ENCODE measurements around the gene STAG1.

Gene STAG1

DNA sequence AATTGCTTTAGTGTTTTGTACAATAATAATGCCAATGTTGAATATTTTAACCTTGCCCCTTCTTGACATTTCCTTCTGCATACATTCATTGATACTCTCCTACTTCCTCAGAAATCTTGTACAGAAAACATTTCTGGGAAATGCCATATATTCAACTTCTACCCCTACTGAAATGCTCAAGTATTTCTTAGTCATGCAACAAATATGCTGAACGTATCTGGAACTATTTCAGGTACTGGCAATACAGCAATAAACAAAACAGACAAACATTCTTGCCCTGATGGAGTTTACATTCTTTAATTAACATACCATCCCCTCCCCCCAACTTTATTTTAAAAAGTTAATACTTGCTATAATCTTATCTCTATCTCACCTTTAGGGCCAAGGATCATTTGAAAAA, 147.2 kb downstream of the STAG1 start:
- CTCF ChIA-PET, result no interaction called here
- Histone ChIP-seq H3K4me1 (ENCODE audit: control insufficient read depth, insufficient read depth, low read length) (no peaks in the 10 kb centered on the region), H3K27ac (ENCODE audit: extremely low read depth, low read depth, low read length) (no peak overlapping the region)

DNA sequence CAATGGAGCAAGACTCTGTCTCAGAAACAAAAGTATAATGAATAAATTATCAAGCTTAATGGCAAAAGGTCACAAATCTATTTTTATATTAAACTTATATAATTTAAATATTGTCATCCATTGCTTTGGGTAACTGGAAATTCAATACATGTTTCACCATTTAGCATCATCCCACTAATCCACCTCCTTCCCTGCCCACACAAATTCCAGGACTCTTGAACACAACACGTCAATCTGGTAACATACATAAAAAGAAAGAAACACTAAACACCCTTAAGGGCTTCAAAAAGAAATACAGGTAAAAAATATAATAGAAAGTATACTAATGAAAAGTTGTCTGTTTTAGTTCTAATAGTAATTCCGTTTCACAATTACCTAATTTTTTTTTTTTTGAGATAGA, 149.4 kb downstream of the STAG1 start:
- no peak overlapping the region for H3K27ac ChIP-seq (ENCODE audit: extremely low read depth, low read depth, low read length)
- TF ChIP-seq ZFHX2 (tag by site-specific recombination; conservative IDR thresholded peaks at IDR 0.05) (peak; percentile 69), ZNF121 (tag by site-specific recombination; IDR thresholded peaks at IDR 0.05) (no peak), EGR2 (tag by site-specific recombination; IDR thresholded peaks at IDR 0.05; ENCODE audit: low read depth) (peak; percentile 78)
- TF ChIP-seq, protein P1, sequence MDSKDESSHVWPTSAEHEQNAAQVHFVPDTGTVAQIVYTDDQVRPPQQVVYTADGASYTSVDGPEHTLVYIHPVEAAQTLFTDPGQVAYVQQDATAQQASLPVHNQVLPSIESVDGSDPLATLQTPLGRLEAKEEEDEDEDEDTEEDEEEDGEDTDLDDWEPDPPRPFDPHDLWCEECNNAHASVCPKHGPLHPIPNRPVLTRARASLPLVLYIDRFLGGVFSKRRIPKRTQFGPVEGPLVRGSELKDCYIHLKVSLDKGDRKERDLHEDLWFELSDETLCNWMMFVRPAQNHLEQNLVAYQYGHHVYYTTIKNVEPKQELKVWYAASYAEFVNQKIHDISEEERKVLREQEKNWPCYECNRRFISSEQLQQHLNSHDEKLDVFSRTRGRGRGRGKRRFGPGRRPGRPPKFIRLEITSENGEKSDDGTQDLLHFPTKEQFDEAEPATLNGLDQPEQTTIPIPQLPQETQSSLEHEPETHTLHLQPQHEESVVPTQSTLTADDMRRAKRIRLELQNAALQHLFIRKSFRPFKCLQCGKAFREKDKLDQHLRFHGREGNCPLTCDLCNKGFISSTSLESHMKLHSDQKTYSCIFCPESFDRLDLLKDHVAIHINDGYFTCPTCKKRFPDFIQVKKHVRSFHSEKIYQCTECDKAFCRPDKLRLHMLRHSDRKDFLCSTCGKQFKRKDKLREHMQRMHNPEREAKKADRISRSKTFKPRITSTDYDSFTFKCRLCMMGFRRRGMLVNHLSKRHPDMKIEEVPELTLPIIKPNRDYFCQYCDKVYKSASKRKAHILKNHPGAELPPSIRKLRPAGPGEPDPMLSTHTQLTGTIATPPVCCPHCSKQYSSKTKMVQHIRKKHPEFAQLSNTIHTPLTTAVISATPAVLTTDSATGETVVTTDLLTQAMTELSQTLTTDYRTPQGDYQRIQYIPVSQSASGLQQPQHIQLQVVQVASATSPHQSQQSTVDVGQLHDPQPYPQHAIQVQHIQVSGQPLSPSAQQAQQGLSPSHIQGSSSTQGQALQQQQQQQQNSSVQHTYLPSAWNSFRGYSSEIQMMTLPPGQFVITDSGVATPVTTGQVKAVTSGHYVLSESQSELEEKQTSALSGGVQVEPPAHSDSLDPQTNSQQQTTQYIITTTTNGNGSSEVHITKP (tag by site-specific recombination; IDR thresholded peaks at IDR 0.05), result 0 out of 2 replicates have a peak, but pooled peaks have one; percentile 17
- TF ChIP-seq, protein P2, sequence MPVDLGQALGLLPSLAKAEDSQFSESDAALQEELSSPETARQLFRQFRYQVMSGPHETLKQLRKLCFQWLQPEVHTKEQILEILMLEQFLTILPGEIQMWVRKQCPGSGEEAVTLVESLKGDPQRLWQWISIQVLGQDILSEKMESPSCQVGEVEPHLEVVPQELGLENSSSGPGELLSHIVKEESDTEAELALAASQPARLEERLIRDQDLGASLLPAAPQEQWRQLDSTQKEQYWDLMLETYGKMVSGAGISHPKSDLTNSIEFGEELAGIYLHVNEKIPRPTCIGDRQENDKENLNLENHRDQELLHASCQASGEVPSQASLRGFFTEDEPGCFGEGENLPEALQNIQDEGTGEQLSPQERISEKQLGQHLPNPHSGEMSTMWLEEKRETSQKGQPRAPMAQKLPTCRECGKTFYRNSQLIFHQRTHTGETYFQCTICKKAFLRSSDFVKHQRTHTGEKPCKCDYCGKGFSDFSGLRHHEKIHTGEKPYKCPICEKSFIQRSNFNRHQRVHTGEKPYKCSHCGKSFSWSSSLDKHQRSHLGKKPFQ (tag by site-specific recombination; IDR thresholded peaks at IDR 0.05), result no peak
- H3K9me3 ChIP-seq (ENCODE audit: control insufficient read depth, insufficient read depth, low read depth, low read length), result no peaks in the 10 kb centered on the region
- no peaks in the 10 kb centered on the region; a peak in 1 of 3 replicates for H3K36me3 ChIP-seq (ENCODE audit: control insufficient read depth in 2 of 2, insufficient read depth in 1 of 2, low read length in 2 of 2)
- ChIA-PET CTCF (no interaction called here), POLR2A (no interaction called here)
- no peak overlapping the region for H3K4me3 ChIP-seq (ENCODE audit: low read depth, low read length)
- H3K4me1 ChIP-seq (ENCODE audit: control insufficient read depth, insufficient read depth, low read length), result no peaks in the 10 kb centered on the region

More for the DNA sequence above, 147.2 kb downstream of the STAG1 start:
- Histone ChIP-seq H3K36me3 (ENCODE audit: control insufficient read depth in 2 of 2, insufficient read depth in 1 of 2, low read length in 2 of 2) (no peaks in the 10 kb centered on the region; a peak in 1 of 3 replicates), H3K4me3 (ENCODE audit: low read depth, low read length) (no peak overlapping the region), H3K9me3 (ENCODE audit: control insufficient read depth, insufficient read depth, low read depth, low read length) (no peaks in the 10 kb centered on the region)
- no peak for TF ChIP-seq PRDM1 (tag by site-specific recombination; IDR thresholded peaks at IDR 0.05)
- no peak for TF ChIP-seq ZNF510 (tag by site-specific recombination; IDR thresholded peaks at IDR 0.05; ENCODE audit: insufficient replicate concordance)
- no peak for TF ChIP-seq ZIC2 (tag by site-specific recombination; IDR thresholded peaks at IDR 0.05)
- TF ChIP-seq, protein P3, sequence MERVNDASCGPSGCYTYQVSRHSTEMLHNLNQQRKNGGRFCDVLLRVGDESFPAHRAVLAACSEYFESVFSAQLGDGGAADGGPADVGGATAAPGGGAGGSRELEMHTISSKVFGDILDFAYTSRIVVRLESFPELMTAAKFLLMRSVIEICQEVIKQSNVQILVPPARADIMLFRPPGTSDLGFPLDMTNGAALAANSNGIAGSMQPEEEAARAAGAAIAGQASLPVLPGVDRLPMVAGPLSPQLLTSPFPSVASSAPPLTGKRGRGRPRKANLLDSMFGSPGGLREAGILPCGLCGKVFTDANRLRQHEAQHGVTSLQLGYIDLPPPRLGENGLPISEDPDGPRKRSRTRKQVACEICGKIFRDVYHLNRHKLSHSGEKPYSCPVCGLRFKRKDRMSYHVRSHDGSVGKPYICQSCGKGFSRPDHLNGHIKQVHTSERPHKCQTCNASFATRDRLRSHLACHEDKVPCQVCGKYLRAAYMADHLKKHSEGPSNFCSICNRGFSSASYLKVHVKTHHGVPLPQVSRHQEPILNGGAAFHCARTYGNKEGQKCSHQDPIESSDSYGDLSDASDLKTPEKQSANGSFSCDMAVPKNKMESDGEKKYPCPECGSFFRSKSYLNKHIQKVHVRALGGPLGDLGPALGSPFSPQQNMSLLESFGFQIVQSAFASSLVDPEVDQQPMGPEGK (tag by site-specific recombination; IDR thresholded peaks at IDR 0.05), result no peak
- POLR2A ChIA-PET, result no interaction called here

DNA sequence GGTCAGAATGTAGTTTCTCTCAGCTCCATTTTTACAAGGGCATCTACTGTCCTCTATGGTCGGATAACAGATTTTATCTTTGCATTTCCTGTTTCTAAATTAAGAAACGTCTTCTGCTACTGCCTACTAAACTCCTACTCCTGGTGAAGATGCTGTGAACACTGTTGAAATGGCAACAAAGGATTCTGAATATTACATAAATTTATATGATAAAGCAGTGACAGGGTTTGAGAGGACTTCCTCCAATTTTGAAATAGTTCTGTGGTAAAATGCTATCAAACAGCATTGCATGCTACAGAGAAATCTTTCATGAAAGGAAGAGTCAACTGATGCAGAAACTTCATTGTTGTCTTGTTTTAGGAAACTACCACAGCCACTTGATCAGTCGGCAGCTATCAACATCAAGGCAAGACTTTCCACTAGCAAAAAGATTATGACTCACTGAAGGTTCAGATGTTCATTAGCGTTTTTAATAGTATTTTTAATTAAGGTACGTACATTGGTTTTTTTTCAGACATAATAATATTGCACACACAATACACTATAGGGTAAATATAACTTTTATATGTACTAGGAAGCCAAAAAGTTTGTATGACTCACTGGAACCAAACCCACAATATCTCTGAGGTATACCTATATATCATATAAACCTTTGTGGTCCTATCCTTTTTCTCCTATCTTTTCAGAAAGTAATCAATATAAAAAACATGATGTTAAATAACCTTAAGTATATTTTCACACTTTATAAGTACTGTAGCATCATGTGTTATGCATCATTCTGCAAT, 156.1 kb downstream of the STAG1 start:
- no peaks in the 10 kb centered on the region for H3K9me3 ChIP-seq (ENCODE audit: control insufficient read depth, insufficient read depth, low read depth, low read length)
- CTCF ChIA-PET, result no interaction called here
- no peaks in the 10 kb centered on the region for H3K36me3 ChIP-seq (ENCODE audit: control insufficient read depth in 2 of 2, insufficient read depth in 1 of 2, low read length in 2 of 2)
- no peak overlapping the region for H3K4me3 ChIP-seq (ENCODE audit: low read depth, low read length)
- POLR2A ChIA-PET, result no interaction called here
- no peak overlapping the region for H3K27ac ChIP-seq (ENCODE audit: extremely low read depth, low read depth, low read length)
- no peaks in the 10 kb centered on the region for H3K4me1 ChIP-seq (ENCODE audit: control insufficient read depth, insufficient read depth, low read length)
- TF ChIP-seq ZNF354C (tag by site-specific recombination; IDR thresholded peaks at IDR 0.05; ENCODE audit: borderline replicate concordance, low read depth) (no peak), ZNF600 (tag by site-specific recombination; IDR thresholded peaks at IDR 0.05) (no peak), ZNF121 (tag by site-specific recombination; IDR thresholded peaks at IDR 0.05) (no peak), ZNF324 (tag by site-specific recombination; IDR thresholded peaks at IDR 0.05) (no peak), ZNF843 (tag by site-specific recombination; IDR thresholded peaks at IDR 0.05) (no peak), ZNF529 (tag by site-specific recombination; IDR thresholded peaks at IDR 0.05; ENCODE audit: insufficient replicate concordance) (no peak)
- TF ChIP-seq, protein P4, sequence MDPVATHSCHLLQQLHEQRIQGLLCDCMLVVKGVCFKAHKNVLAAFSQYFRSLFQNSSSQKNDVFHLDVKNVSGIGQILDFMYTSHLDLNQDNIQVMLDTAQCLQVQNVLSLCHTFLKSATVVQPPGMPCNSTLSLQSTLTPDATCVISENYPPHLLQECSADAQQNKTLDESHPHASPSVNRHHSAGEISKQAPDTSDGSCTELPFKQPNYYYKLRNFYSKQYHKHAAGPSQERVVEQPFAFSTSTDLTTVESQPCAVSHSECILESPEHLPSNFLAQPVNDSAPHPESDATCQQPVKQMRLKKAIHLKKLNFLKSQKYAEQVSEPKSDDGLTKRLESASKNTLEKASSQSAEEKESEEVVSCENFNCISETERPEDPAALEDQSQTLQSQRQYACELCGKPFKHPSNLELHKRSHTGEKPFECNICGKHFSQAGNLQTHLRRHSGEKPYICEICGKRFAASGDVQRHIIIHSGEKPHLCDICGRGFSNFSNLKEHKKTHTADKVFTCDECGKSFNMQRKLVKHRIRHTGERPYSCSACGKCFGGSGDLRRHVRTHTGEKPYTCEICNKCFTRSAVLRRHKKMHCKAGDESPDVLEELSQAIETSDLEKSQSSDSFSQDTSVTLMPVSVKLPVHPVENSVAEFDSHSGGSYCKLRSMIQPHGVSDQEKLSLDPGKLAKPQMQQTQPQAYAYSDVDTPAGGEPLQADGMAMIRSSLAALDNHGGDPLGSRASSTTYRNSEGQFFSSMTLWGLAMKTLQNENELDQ (tag by site-specific recombination; IDR thresholded peaks at IDR 0.05; ENCODE audit: low read depth), result no peak
- TF ChIP-seq, protein P5, sequence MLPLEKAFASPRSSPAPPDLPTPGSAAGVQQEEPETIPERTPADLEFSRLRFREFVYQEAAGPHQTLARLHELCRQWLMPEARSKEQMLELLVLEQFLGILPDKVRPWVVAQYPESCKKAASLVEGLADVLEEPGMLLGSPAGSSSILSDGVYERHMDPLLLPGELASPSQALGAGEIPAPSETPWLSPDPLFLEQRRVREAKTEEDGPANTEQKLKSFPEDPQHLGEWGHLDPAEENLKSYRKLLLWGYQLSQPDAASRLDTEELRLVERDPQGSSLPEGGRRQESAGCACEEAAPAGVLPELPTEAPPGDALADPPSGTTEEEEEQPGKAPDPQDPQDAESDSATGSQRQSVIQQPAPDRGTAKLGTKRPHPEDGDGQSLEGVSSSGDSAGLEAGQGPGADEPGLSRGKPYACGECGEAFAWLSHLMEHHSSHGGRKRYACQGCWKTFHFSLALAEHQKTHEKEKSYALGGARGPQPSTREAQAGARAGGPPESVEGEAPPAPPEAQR (tag by site-specific recombination; IDR thresholded peaks at IDR 0.05), result no peak
- TF ChIP-seq, protein P6, sequence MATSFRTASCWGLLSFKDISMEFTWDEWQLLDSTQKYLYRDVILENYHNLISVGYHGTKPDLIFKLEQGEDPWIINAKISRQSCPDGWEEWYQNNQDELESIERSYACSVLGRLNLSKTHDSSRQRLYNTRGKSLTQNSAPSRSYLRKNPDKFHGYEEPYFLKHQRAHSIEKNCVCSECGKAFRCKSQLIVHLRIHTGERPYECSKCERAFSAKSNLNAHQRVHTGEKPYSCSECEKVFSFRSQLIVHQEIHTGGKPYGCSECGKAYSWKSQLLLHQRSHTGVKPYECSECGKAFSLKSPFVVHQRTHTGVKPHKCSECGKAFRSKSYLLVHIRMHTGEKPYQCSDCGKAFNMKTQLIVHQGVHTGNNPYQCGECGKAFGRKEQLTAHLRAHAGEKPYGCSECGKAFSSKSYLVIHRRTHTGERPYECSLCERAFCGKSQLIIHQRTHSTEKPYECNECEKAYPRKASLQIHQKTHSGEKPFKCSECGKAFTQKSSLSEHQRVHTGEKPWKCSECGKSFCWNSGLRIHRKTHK (tag by site-specific recombination; IDR thresholded peaks at IDR 0.05), result no peak
